ENCODE measurements around the gene CLPTM1L.
"Not testable (repeated sequence)": the region's sequence is repeated elsewhere in the genome, so short reads cannot be mapped to it uniquely, and the experiment has no call there.

The CLPTM1L gene

DNA sequence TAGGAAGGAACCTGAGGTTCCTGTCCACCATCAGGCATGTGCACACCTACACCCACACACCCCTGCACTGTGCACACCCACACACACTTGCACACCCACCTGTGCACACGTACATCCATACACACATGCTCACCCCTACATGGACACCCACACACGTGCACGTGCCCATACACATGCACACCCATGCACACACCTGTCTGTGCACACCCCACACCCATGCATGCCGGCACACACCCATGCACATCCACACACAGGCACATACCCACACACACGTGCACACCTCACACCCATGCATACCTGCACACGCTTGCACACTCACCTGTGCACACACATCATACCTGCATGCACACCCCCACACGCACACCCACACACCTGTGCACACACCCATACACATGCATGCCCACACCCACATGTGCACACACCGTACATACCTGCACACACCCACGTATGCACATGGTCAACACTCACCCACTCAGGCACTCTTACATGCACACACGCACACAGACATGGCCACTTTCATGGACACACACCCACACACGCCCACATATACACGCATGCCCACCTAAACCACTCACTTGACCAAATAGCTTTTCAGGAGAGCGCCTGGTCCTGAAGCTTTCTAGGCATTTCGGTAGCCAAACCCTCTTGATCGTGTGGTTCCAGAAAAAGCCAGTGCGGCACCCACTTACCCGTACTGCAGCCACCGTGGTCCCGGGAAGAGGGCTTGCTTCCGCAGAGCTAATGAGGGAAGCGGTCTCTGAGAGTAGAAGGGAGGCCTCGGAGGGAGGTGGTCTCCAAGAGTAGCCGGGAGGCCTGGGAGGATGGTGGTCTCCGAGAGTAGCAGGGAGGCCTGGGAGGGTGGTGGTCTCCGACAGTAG lies 36.7 kb upstream of the CLPTM1L start:
- no peak for DNase-seq

DNA sequence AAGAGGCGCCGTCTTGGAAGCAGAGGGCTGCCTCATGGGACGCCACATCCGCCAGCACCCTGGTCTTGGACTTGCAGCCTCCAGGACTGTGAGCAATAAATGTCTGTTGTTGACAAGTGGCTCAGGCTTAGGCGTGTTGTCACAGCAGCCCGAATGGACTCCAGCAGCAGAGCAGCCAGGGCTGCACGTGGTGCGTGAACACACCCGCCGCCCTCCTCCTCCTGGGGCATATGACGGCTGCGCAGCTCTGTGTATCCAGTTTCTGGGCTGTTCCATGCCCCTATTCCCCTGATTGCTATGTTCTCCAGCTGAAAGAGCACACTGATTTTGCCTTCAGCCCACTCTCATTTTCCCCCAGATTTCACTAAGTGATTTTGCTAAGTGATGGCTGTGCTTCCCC lies 36.0 kb upstream of the CLPTM1L start:
- DNase-seq, result peak in 1 of 51 donors; percentile 14

DNA sequence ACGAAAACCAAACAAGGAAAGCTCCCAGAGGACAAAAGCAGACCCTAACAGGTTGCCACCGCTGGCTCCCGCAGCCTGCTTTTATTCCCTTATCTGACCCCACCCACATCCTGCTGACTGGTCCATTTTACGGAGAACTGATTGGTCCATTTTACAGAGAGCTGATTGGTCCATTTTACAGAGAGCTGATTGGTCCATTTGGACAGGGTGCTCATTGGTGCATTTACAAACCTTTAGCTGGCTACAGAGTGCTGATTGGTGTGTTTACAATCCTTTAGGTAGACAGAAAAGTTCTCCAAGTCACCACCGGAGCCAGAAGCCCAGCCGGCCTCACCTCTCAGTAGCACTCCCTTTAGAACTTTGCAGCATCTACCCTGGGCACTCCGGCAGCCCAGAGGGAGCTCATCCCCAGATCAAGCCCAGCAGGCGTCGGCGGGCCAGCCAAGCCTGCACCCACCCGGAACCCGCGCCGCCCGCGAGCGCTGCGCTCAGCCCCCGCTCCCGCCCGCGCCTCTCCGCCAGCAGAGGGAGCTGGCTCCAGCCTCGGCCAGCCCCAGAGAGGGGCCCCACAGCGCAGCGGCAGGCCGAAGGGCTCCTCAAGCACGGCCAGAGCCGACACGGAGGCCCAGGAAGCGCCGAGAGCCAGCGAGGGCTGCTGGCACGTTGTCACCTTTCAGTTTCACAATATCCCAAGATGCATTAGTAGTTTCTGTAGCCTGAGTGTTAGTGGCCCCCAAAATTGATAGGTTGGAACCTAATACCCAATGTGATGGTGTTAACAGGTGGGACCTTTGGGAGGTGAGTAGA lies 35.3 kb upstream of the CLPTM1L start:
- peak in 22 of 51 donors; percentile 5 to 64 (median 16) for DNase-seq

GRCh38 chr5:1378866-1379659 lies 34.2 kb upstream of the CLPTM1L start:
- peak in 1 of 51 donors; percentile 8 for DNase-seq

DNA sequence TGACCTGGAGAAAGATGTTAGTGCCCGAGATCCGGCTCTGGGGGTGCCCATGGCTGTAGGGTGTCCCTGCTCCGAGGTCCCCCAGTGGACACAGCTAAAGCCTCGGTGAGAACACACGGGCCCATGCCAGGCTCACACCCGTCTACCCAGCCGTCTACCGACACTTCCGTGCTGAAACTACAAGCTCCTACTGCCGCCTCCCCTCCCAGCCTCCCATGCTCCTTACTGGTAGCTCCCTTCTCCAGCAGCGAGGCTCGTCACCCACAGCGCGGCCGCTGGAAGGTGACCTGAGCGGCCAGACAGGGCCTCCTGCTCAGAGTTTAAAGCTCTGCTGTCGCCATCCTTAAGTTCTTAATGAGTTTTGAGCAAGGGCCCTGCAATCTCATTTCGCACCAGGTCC lies 33.2 kb upstream of the CLPTM1L start:
- no peak for DNase-seq

DNA sequence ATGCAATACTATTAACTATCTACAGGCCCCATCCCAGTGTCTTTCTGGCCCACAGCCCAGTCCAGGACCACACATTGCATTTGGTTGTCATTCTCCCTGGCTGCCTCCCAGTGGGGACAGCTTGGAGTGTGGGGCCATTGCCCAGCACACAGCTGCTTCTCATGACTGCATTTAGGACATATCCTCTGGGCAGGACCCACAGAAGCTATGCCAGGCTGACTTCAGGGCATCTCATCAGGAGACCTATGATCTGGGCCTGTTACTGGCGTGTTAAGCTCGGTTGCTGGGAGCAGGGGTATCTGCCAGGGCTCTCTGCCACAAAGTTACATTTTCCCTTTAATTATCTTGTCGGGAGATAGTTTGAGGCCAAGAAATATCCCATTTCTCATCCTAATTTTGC lies 32.1 kb upstream of the CLPTM1L start:
- DNase-seq, result no peak

- no peak for DNase-seq
Measured at GRCh38 chr5:1375871-1376810, 31.2 kb upstream of the CLPTM1L start.

DNA sequence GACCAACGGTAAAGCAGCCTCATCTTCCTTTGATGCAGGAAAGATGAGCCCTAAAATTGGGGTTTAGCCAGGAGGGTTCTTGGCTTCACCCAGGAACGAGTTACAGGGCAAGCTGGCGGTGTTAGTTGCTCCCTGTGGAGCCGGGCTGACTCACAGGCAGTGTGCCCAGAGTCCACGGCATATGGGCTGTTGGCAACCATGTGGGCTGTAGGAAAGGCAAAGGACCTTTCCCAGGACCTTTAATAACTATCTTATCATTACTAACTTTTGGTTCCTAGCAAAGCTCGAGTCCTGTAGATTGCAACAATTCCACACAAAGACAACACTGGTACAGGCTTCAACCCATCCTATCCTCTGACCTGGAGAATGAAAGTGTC lies 29.8 kb upstream of the CLPTM1L start:
- no peak for DNase-seq

DNA sequence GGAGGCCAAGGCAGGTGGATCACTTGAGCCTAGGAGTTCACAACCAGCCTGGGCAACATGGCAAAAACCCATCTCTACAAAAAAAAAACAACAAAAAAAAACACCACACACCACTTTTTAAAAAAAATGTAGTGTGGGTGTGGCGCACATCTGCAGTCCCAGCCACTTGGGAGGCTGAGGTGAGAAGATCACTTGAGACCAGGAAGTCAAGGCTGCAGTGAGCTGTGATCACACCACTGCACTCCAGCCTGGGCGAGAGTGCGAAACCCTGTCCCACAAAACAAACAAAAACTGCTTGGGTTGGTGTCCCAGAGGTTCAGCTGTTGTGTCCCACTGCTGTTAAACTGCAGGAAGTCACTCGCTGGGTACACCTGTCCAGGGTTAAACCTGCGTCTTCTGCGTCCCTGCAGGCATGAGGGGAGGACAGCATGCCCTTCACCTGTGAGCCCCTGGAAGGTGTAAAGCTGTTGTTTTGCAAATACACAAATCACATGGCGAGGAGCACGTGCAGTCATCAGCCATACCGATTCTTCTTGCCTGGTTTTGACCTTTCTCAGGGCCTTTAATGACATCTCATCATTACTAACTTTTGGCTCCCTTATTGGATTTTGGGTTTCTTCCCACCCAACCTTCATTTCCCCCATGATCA lies 29.3 kb upstream of the CLPTM1L start:
- no peak for DNase-seq

- DNase-seq, result not testable (repeated sequence)
Measured at GRCh38 chr5:1371972-1372342, 27.1 kb upstream of the CLPTM1L start.

DNA sequence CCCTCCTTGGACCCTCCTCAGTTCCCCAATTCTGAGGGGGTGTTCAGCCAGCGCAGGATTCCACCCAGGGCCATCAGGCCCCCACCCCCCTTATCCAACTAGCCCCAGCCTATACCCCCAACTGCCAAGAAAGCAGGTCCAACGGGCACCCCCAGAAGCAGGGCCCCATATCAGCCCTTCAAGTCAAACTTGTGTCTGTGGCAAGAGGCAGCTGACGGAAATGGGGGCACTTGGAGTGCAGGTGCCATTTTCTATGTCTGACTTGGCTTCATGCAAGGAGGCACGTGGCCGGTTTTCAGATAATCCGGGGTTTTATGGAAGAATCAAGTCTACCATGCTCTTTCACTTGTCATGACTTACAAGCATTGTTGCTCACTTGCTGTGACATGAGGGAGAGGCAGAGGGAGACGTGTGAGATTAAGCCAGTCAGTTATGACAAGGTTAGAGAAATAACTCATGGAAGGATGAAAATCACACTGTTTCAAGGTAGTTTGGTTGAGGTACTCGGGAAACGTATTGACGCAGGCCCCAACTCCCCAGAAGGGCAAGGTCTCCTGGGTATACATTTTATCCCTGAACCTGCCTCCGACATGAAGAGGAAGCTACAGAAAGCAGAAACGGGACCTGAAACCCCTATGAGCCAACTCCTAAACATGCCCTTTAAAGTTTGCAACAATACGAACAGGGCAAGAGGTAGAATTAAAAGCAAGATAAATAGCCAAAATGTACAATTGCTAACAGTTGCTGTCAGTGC lies 26.5 kb upstream of the CLPTM1L start:
- DNase-seq, result no peak

DNA sequence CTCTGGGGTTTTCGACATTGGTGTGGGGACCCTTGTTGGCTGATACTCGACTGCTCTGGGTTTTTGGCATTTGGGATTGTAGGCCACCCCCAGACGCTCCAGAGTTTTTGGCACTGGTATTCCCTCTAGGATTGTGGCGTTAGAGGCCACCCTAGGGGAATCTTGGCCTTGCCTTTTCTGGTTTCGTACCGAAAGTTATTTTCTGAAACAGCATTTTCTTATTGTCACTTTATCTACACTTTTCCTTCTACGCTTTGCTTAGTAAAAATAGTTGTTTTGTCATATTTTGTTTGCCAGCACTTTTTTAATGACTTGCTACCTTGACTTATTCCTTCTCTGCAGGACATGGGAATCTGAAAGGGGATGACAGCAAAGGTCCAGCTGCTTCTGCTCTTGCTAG lies 25.1 kb upstream of the CLPTM1L start:
- DNase-seq, result no peak

DNA sequence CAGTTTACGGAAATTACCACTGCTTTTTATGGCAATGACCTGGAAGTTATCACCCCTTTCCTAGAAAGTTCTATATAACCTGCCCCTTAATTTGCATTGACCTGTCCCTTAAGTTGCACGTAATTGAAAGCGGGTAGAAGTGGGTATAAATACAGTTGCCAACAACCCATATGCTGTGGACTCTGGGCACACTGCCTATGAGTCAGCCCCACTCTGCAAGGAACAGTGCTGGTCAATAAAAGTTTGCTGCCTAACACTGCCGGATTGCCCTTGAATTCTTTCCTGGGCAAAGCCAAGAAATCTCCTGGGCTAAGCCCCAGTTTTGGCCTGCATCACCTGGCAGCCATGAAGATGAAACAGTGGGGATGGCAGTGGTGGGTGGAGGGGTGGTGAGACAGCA lies 23.9 kb upstream of the CLPTM1L start:
- no peak for DNase-seq

DNA sequence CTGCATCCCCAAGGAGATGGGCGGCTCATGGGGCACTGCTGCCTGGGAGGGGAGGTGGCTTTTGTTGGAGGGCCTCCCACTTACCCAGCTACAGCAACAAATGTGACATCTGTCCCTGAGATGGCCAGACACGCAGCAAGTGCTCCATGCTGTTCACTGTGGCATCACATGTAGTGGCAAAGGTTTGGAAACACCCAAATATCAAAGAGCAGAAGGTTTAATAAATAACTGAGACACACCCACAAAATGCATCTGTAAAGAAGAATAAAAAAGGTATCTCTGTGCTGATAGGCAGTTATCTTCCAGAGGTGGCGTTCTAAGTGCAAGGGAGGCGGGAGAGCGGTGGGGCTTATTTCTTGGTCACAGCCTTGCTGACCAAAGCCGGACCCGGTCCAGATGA lies 23.3 kb upstream of the CLPTM1L start:
- no peak for DNase-seq

- DNase-seq, result no peak
Measured at GRCh38 chr5:1367149-1367548, 22.2 kb upstream of the CLPTM1L start.

DNA sequence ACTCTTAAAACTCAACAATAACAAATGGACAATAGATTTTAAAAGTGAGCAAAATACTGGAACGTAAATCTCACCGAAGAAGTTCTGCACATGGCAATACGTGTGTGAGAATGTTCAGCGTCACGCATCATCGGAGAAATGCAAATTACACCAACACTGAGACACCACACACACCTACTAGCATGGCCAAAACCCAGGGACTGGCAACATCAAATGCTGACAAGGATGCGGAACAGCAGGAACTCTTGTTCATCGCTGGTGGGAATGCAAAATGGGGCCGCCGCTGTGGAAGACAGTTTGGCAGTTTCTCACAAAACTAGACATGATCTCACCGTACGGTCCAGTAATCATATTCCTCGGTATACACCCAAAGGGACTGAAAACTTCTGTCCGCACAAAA lies 21.6 kb upstream of the CLPTM1L start:
- DNase-seq, result no peak

DNA sequence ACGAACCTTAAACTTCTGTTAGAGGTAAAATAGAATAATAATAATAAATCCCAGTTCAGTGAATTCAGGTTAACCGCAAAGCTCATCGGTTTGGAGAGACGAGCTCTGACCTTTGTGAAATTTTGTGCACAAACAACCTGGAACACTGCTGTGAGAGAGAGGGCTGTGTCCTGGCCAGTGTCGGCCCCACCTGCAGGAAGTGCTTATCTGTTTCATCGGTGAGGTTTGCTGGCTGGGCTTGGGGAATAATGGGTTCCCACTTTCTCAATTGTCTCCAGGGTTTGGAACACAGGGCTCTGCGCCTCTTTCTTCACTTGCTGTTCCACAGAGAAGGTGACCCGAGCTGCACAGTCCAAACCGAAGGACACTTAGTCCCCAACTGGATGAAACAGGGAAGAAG lies 19.3 kb upstream of the CLPTM1L start:
- DNase-seq, result no peak

DNA sequence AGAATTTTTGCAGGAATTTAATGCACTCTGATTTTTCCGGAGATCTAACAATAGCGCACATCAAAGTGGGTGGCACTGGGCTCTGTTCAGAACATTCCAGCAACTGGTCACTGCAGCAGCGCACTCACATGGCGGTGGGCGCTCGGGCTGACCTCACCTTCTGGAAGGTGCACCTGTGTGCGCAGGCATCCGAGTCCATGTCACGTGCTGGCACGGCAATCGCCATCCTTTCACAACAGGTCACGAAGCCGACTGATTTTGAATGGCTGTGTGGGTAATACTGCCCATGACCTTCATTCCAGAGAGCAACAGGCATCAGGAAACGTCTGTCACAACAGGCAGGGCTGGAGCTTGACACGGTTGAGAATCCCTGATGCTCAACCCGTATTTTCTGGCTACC lies 18.7 kb upstream of the CLPTM1L start:
- no peak for DNase-seq

- no peak for DNase-seq
Measured at GRCh38 chr5:1363160-1363559, 18.3 kb upstream of the CLPTM1L start.
